Measurements from ENCODE around the gene ETV1.

ETV1 gene

GRCh38 chr7:13989126-13989948, at the start of gene ETV1:
ETV1 (minus strand) TSS chr7:13989666; CDS start chr7:13989052, 614 bp downstream.
- peak; percentile 18 for DNase-seq

- no peak for DNase-seq
Observed at GRCh38 chr7:14024406-14024805, 34.9 kb upstream of the ETV1 start.

- no peak for DNase-seq
Observed at GRCh38 chr7:14023838-14024237, 34.4 kb upstream of the ETV1 start.

GRCh38 chr7:14023342-14023741, 33.9 kb upstream of the ETV1 start:
- DNase-seq, result no peak

GRCh38 chr7:14021069-14021468, 31.6 kb upstream of the ETV1 start:
- no peak for DNase-seq

- no peak for DNase-seq
Observed at GRCh38 chr7:14020339-14020900, 31.0 kb upstream of the ETV1 start.

GRCh38 chr7:14018751-14019150, 29.3 kb upstream of the ETV1 start:
- no peak for DNase-seq

GRCh38 chr7:14016950-14017349, 27.5 kb upstream of the ETV1 start:
- no peak for DNase-seq

- DNase-seq, result no peak
Observed at GRCh38 chr7:14013898-14014297, 24.4 kb upstream of the ETV1 start.

- DNase-seq, result no peak
Observed at GRCh38 chr7:14009453-14010418, 20.3 kb upstream of the ETV1 start.

GRCh38 chr7:14001139-14001538, 11.7 kb upstream of the ETV1 start:
- DNase-seq, result no peak

GRCh38 chr7:14000247-14000646, 10.8 kb upstream of the ETV1 start:
- DNase-seq, result no peak

GRCh38 chr7:13998866-13999265, 9.4 kb upstream of the ETV1 start:
- no peak for DNase-seq

GRCh38 chr7:13992596-13992964, 3.1 kb upstream of the ETV1 start:
- no peak for DNase-seq

GRCh38 chr7:13991791-13992595, 2.5 kb upstream of the ETV1 start:
- no peak for DNase-seq

GRCh38 chr7:13990984-13991790, 1.7 kb upstream of the ETV1 start:
- DNase-seq, result peak; percentile 98

- DNase-seq, result no peak
Observed at GRCh38 chr7:13990319-13990983, 985 bp upstream of the ETV1 start.

- DNase-seq, result no peak
Observed at GRCh38 chr7:13989949-13990305, 461 bp upstream of the ETV1 start.

GRCh38 chr7:13988731-13989125, 738 bp downstream of the ETV1 start:
- no peak for DNase-seq

- DNase-seq, result no peak
Observed at GRCh38 chr7:13988065-13988464, 1.4 kb downstream of the ETV1 start.

GRCh38 chr7:13987395-13987794, 2.1 kb downstream of the ETV1 start:
- no peak for DNase-seq

Measured in GOT3 (cell line).